ENCODE results near the gene RUNX1. TPM values are rescaled to one million over a fixed set of nuclear protein-coding genes. Genes with fewer than 3 reads are reported as not detected.

The RUNX1 gene
- total RNA-seq, 2 experiments from 2014 or later, result 49.5 to 58.8 TPM

- H3K36me3 Mint-ChIP-seq (ENCODE audit: low read depth), result peaks cover 66% of the 10 kb centered on the region
These were observed 164.7 kb downstream of the RUNX1 start for GRCh38 chr21:34884346-34884929.

DNA sequence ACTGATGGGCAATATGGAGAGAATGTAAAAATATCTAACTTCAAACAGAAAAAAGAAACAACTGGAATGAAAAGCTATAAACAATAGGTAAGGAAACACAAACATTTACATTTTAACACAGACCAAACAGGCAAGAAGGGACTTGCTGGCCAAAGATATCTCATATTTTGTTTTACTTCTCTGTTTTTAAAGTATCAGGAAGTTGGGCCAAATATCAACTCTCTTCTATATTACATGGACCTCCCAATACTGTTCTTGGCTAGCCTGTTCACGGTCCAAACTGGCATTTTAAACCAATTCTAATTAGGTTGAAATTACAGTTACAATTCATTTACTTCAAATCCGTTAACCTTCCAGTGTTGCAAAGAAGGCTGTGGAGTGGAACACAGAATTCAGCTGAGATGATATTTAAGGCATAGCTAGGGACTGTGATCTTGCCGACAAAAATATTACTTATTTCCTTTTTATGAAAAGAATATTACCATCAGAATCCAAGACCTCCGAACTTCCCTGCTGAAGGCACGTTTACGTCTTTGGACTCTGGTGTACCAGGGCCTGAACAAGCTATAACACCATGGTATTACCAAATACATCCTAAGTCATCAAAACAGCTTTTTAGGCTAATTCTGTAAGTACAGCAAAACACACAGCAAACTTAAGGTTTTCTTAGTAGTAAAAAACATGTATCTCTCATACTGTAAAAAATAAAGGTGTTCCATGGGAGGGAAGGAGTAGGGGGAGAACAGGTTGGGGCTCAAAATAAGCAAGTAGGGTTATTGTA, 165.4 kb downstream of the RUNX1 start:
- Mint-ChIP-seq H3K36me3 (ENCODE audit: low read depth) (peaks cover 68% of the 10 kb centered on the region), H3K9me3 (ENCODE audit: low read depth) (no peaks in the 10 kb centered on the region), H3K27ac (peak overlapping the region; percentile 91), H3K27me3 (no peaks in the 10 kb centered on the region), H3K4me1 (peaks cover 57% of the 10 kb centered on the region), H3K4me3 (peak overlapping the region; percentile 92)
- CTCF ChIA-PET, result interaction anchor here (0.6 to 3.3 kb wide), 4 partner anchors 84 to 155 kb away, joined by 3 to 9 read pairs (median 4); no protein-coding TSS in a partner anchor
- POLR2A ChIA-PET, result interaction anchor here (1.0 kb wide), 1 partner anchor 165 kb away, joined by 5 read pairs; no protein-coding TSS in a partner anchor
- intact Hi-C loops (cut with DNase I, micrococcal nuclease), result loop anchor here in 1 of 2 experiments (5.0 to 10.0 kb wide), 2 partner anchors 76 to 341 kb away; no protein-coding TSS in a partner anchor
- ATAC-seq (no peak), DNase-seq (no peak)

More at GRCh38 chr21:34884346-34884929, 164.7 kb downstream of the RUNX1 start:
- Mint-ChIP-seq H3K27ac (peak overlapping the region; percentile 91), H3K9me3 (ENCODE audit: low read depth) (no peaks in the 10 kb centered on the region), H3K4me1 (peaks cover 55% of the 10 kb centered on the region), H3K4me3 (peak overlapping the region; percentile 92), H3K27me3 (no peaks in the 10 kb centered on the region)
- DNase-seq (no peak), ATAC-seq (no peak)
- intact Hi-C loops (cut with DNase I, micrococcal nuclease), result loop anchor here in 1 of 2 experiments (5.0 to 10.0 kb wide), 2 partner anchors 77 to 340 kb away; no protein-coding TSS in a partner anchor
- CTCF ChIA-PET, result interaction anchor here (0.6 to 3.3 kb wide), 6 partner anchors 83 to 517 kb away, joined by 3 to 9 read pairs (median 4); no protein-coding TSS in a partner anchor
- POLR2A ChIA-PET, result interaction anchor here (1.0 kb wide), 1 partner anchor 164 kb away, joined by 5 read pairs; no protein-coding TSS in a partner anchor

DNA sequence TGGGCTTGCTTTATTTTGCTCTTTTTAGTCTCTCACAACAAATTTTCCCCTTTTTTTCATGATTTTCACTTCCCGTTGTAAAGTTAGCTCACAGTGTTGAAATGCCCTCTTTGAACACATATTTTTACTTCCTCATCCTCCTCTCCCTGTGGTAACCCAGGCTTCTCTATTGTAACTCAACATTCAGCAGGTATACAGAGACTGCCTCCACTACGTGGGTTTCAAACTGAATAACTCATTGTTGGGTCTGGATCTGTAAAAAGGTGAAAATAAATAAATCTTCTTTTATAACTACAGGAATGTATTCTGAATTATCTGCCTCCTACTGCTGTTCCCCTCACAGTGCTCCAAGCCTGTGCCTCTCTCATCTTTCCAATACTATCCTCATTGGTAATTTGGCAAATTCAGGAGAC, 166.4 kb downstream of the RUNX1 start:
- peak overlapping the region; percentile 91 for H3K27ac Mint-ChIP-seq
- no peak for ATAC-seq
- no peak for DNase-seq
- peaks cover 64% of the 10 kb centered on the region for H3K4me1 Mint-ChIP-seq
- H3K4me3 Mint-ChIP-seq, result peak overlapping the region; percentile 92
- peaks cover 72% of the 10 kb centered on the region for H3K36me3 Mint-ChIP-seq (ENCODE audit: low read depth)
- H3K27me3 Mint-ChIP-seq, result no peaks in the 10 kb centered on the region
- H3K9me3 Mint-ChIP-seq (ENCODE audit: low read depth), result no peaks in the 10 kb centered on the region
- ChIA-PET CTCF (interaction anchor here (0.6 to 0.7 kb wide), 2 partner anchors 18 to 116 kb away, joined by 3 read pairs; no protein-coding TSS in a partner anchor), POLR2A (interaction anchor here (0.7 kb wide), 2 partner anchors 469 to 661 kb away, joined by 5 to 12 read pairs; no protein-coding TSS in a partner anchor)
- intact Hi-C loops (cut with DNase I, micrococcal nuclease), result loop anchor here in 1 of 2 experiments (5.0 to 10.0 kb wide), 2 partner anchors 75 to 342 kb away; no protein-coding TSS in a partner anchor

GRCh38 chr21:34881839-34882371, 167.2 kb downstream of the RUNX1 start:
- H3K36me3 Mint-ChIP-seq (ENCODE audit: low read depth), result peaks cover 79% of the 10 kb centered on the region
- ChIA-PET CTCF (interaction anchor here (0.6 to 0.8 kb wide), 3 partner anchors 19 to 526 kb away, joined by 3 to 5 read pairs (median 3); no protein-coding TSS in a partner anchor), POLR2A (interaction anchor here (0.7 to 0.9 kb wide), 3 partner anchors 141 to 662 kb away, joined by 5 to 12 read pairs (median 5); no protein-coding TSS in a partner anchor)
- peak overlapping the region; percentile 92 for H3K4me3 Mint-ChIP-seq
- no peaks in the 10 kb centered on the region for H3K27me3 Mint-ChIP-seq
- H3K4me1 Mint-ChIP-seq, result peaks cover 67% of the 10 kb centered on the region
- intact Hi-C loops (cut with DNase I, micrococcal nuclease), result loop anchor here in 1 of 2 experiments (5.0 to 10.0 kb wide), 2 partner anchors 75 to 343 kb away; no protein-coding TSS in a partner anchor
- peak; percentile 70 for ATAC-seq
- H3K9me3 Mint-ChIP-seq (ENCODE audit: low read depth), result no peaks in the 10 kb centered on the region
- DNase-seq, result no peak
- peak overlapping the region; percentile 91 for H3K27ac Mint-ChIP-seq

DNA sequence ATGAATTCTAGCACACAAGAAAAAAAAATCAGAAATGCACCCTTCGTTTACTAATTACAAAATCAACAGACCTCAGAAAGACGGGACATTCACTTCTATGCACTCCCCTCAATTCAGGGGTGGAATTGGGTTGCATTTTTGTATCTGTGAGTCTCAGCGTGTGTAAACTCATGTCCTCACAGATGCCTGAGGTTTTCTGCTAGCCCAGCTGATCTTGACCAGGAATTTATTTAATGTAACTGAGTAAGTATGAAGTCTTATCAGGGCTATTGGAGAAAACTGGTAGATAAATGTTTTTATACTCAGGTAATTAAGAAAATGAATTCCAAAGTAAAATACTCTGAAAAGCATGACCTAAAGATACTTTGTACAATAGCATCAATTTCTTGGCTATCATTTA, 167.7 kb downstream of the RUNX1 start:
- no peak for ATAC-seq

GRCh38 chr21:34880401-34880800, 168.7 kb downstream of the RUNX1 start:
- H3K9me3 Mint-ChIP-seq (ENCODE audit: low read depth), result no peaks in the 10 kb centered on the region
- peaks cover 79% of the 10 kb centered on the region for H3K36me3 Mint-ChIP-seq (ENCODE audit: low read depth)
- peak overlapping the region; percentile 49 for H3K27ac Mint-ChIP-seq
- H3K4me1 Mint-ChIP-seq, result peaks cover 75% of the 10 kb centered on the region
- H3K27me3 Mint-ChIP-seq, result no peaks in the 10 kb centered on the region
- no peak for ATAC-seq
- no peak overlapping the region for H3K4me3 Mint-ChIP-seq
- intact Hi-C loops (cut with DNase I, micrococcal nuclease), result loop anchor here in 1 of 2 experiments (5.0 to 10.0 kb wide), 2 partner anchors 73 to 344 kb away; no protein-coding TSS in a partner anchor
- ChIA-PET CTCF (interaction anchor here (0.8 kb wide), 1 partner anchor 12 kb away, joined by 3 read pairs; no protein-coding TSS in a partner anchor), POLR2A (interaction anchor here (1.5 kb wide), 1 partner anchor 13 kb away, joined by 4 read pairs; no protein-coding TSS in a partner anchor)
- DNase-seq, result no peak

More for the DNA sequence above, 167.7 kb downstream of the RUNX1 start:
- H3K27ac Mint-ChIP-seq, result peak overlapping the region; percentile 91
- peak overlapping the region; percentile 44 for H3K4me3 Mint-ChIP-seq
- ChIA-PET CTCF (interaction anchor here (0.8 kb wide), 1 partner anchor 526 kb away, joined by 5 read pairs; no protein-coding TSS in a partner anchor), POLR2A (interaction anchor here (0.9 to 1.5 kb wide), 2 partner anchors 14 to 142 kb away, joined by 4 to 5 read pairs; no protein-coding TSS in a partner anchor)
- no peaks in the 10 kb centered on the region for H3K9me3 Mint-ChIP-seq (ENCODE audit: low read depth)
- H3K36me3 Mint-ChIP-seq (ENCODE audit: low read depth), result peaks cover 78% of the 10 kb centered on the region
- intact Hi-C loops (cut with DNase I, micrococcal nuclease), result loop anchor here in 1 of 2 experiments (5.0 to 10.0 kb wide), 2 partner anchors 74 to 343 kb away; no protein-coding TSS in a partner anchor
- DNase-seq, result no peak
- peaks cover 67% of the 10 kb centered on the region for H3K4me1 Mint-ChIP-seq
- no peaks in the 10 kb centered on the region for H3K27me3 Mint-ChIP-seq

GRCh38 chr21:34878940-34879339, 170.2 kb downstream of the RUNX1 start:
- POLR2A ChIA-PET, result interaction anchor here (0.9 kb wide), 1 partner anchor 9 kb away, joined by 3 read pairs; no protein-coding TSS in a partner anchor
- Mint-ChIP-seq H3K4me1 (peaks cover 76% of the 10 kb centered on the region), H3K27ac (peak overlapping the region; percentile 65), H3K4me3 (no peak overlapping the region), H3K9me3 (ENCODE audit: low read depth) (no peaks in the 10 kb centered on the region), H3K27me3 (no peaks in the 10 kb centered on the region), H3K36me3 (ENCODE audit: low read depth) (peaks cover 78% of the 10 kb centered on the region)
- ATAC-seq (no peak), DNase-seq (no peak)
- CTCF ChIA-PET, result interaction anchor here (0.7 to 1.7 kb wide), 2 partner anchors 12 to 164 kb away, joined by 3 to 4 read pairs; no protein-coding TSS in a partner anchor
- intact Hi-C loops (cut with DNase I, micrococcal nuclease), result no loop called here

DNA sequence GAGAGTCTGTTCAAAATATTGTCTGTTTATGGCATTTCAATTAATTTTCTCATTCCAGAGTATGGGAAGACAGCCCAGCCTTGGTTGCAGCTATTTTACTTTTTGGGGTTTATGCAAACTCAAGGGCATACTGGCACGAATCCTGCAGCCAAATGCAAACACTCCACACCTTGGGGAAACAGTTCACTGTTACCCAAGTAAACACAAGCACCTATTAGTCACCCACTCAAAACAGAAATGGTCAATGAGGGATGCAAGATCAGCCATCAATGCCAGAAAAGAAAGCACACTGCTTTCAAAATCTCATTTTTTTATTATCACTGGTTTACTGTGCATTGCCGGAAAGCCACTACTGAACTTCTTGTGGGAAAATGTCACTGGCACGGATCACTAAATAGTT, 170.6 kb downstream of the RUNX1 start:
- H3K4me1 Mint-ChIP-seq, result peaks cover 74% of the 10 kb centered on the region

DNA sequence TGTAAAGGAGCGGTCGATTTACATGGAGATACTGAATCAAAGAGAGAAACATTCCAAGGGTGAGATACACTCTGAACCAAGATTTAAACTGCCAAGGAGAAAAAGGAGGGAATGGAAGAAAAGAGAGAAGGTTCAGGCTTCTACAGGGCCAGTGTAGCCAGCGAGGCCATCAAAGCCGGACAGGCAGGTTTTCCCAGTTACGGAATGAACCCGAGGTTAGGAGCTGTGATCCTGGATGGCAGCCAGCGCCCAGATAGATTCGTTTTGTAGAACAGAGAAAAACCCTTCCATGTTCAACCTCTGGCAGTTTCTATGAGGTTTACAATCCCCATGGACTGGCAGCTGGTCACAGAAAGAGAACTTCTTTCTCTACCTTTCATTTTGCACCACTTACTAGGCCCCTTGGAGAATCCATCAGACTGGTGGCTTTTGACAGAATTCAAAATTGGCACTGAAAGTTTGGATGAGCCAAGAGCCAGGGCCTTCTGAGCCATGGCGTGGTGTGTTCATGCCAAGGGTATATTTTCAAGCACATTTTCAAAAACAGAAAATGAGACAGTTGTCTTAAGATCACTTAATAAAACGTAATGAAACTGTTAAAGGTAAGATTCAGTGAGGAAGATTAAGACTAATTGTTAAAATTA, 171.5 kb downstream of the RUNX1 start:
- H3K27ac Mint-ChIP-seq, result peak overlapping the region; percentile 31
- intact Hi-C loops (cut with DNase I, micrococcal nuclease), result no loop called here
- no peak overlapping the region for H3K4me3 Mint-ChIP-seq
- CTCF ChIA-PET, result interaction anchor here (0.7 to 1.8 kb wide), 4 partner anchors 8 to 132 kb away, joined by 3 to 6 read pairs (median 4); no protein-coding TSS in a partner anchor
- H3K36me3 Mint-ChIP-seq (ENCODE audit: low read depth), result peaks cover 78% of the 10 kb centered on the region
- H3K4me1 Mint-ChIP-seq, result peaks cover 65% of the 10 kb centered on the region
- no peaks in the 10 kb centered on the region for H3K27me3 Mint-ChIP-seq
- POLR2A ChIA-PET, result interaction anchor here (0.7 kb wide), 1 partner anchor 89 kb away, joined by 3 read pairs; no protein-coding TSS in a partner anchor
- ATAC-seq (no peak), DNase-seq (no peak)
- H3K9me3 Mint-ChIP-seq (ENCODE audit: low read depth), result no peaks in the 10 kb centered on the region

More for the DNA sequence above, 170.6 kb downstream of the RUNX1 start:
- ChIA-PET CTCF (interaction anchor here (0.7 to 1.7 kb wide), 3 partner anchors 11 to 164 kb away, joined by 3 to 4 read pairs (median 3); no protein-coding TSS in a partner anchor), POLR2A (interaction anchor here (0.9 kb wide), 1 partner anchor 9 kb away, joined by 3 read pairs; no protein-coding TSS in a partner anchor)
- Mint-ChIP-seq H3K27ac (peak overlapping the region; percentile 65), H3K27me3 (no peaks in the 10 kb centered on the region), H3K36me3 (ENCODE audit: low read depth) (peaks cover 79% of the 10 kb centered on the region), H3K4me3 (no peak overlapping the region), H3K9me3 (ENCODE audit: low read depth) (no peaks in the 10 kb centered on the region)
- DNase-seq (no peak), ATAC-seq (no peak)
- intact Hi-C loops (cut with DNase I, micrococcal nuclease), result no loop called here

GRCh38 chr21:34875830-34876229, 173.3 kb downstream of the RUNX1 start:
- ATAC-seq, result no peak

More at GRCh38 chr21:34875830-34876229, 173.3 kb downstream of the RUNX1 start:
- CTCF ChIA-PET, result interaction anchor here (1.7 to 1.8 kb wide), 2 partner anchors 9 to 10 kb away, joined by 6 read pairs; no protein-coding TSS in a partner anchor
- POLR2A ChIA-PET, result no interaction called here
- intact Hi-C loops (cut with DNase I, micrococcal nuclease), result no loop called here
- no peaks in the 10 kb centered on the region for H3K27me3 Mint-ChIP-seq
- H3K4me1 Mint-ChIP-seq, result peaks cover 48% of the 10 kb centered on the region
- no peak overlapping the region for H3K4me3 Mint-ChIP-seq
- H3K36me3 Mint-ChIP-seq (ENCODE audit: low read depth), result peaks cover 69% of the 10 kb centered on the region
- no peaks in the 10 kb centered on the region for H3K9me3 Mint-ChIP-seq (ENCODE audit: low read depth)
- no peak overlapping the region for H3K27ac Mint-ChIP-seq
- DNase-seq, result no peak

Data from activated CD4-positive, alpha-beta T cell treated with anti-CD3 and anti-CD28 coated beads for 36 hours (primary cell).